Motor neuron (in vitro differentiated cells): ENCODE data around the gene PPP6R3. TPM values are rescaled to one million over a fixed set of nuclear protein-coding genes. Genes with fewer than 3 reads are reported as not detected.

ENCODE experiments used
- ATAC-seq, 8 experiments: fragments of 200-7000 bp; cut with Tn5 transposase; replicated peaks in 6 of 8; 2 replicates each; pipeline ENCODE4 v1.8.0; 2021; ENCODE audit warnings: mild to moderate bottlenecking in 8 of 8, moderate library complexity in 8 of 8
- H3K27ac ChIP-seq, 2 donors: fragments of 250-450 bp; sonication (Bioruptor Pico); 2 replicates each; pipeline ENCODE4 v1.9.0; 2021; ENCODE audit warnings: antibody characterized with exemption in 2 of 2, mild to moderate bottlenecking in 2 of 2, moderate library complexity in 1 of 2
- H3K4me1 ChIP-seq, 2 donors: fragments of 250-450 bp; sonication (Bioruptor Pico); replicated peaks in 1 of 2; 2 replicates each; pipeline ENCODE4 v1.6.1; 2021; ENCODE audit warnings: antibody characterized with exemption in 2 of 2, mild to moderate bottlenecking in 2 of 2, moderate library complexity in 1 of 2
- H3K4me3 ChIP-seq, 5 donors: fragments of 250-450 bp; sonication (Bioruptor Pico); 2 replicates each; pipeline ENCODE4 v1.9.0; 2021; ENCODE audit warnings: antibody characterized with exemption in 5 of 5, mild to moderate bottlenecking in 5 of 5, moderate library complexity in 4 of 5
- WGBS, 10 experiments: fragments of 450-650 bp; shearing (Covaris generic); methylation state at CpG; one replicate each; pipeline ENCODE4 v1.0.0; 2022; 5-methylcytosine and 5-hydroxymethylcytosine counted together
- in situ Hi-C, 9 experiments: fragments of 400-800 bp; cut with MboI; loops; one replicate each; pipeline ENCODE4 v1.15.0; 2021; ENCODE audit warnings: low sequenced_read_pairs in 9 of 9, low pct_unique_long_range_greater_than_20kb in 2 of 9; ENCODE audit not compliant: unreplicated experiment in 9 of 9
- total RNA-seq, 8 experiments: library from RNA; unstranded; fragments of 300-600 nt; gene quantifications; 2 replicates each; pipeline versions ENCODE4 v1.2.3 to v1.2.4, GENCODE V29; 2022

Gene PPP6R3
- total RNA-seq, 8 experiments from 2014 or later: 49.1 to 142 (median 65.7) TPM

DNA sequence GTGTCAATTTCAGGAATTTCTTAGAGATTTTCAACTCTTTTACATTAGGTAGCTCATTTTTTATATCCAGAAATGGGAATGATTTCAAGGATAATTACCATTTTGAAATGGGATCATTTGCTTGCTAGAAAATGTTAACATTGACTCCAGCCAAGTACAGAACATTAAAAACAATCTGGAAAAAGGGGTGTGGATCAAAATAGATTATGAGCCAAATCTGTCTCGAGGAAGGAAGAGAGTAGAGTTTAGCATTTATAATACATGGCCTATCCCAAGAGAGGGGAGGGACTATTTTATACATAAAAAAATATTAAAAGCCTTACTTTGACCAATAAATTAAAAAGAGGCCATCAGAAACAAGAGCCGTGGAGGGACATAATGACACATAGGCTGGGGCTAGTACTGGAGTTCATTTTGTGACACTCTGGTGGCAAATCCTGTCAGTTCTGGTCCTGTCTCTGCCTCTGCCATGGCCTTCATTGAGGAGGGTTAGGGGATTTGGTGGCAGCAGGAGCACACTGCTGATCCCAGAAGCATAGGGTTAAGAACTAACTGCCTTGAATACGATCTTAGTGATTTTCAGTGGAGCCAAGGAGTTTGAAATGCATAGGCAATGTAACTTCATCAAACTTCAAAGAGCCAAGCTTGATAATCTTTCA, 20.4 kb downstream of the PPP6R3 start:
- Histone ChIP-seq H3K4me3 (no peak overlapping the region), H3K4me1 (no peaks in the 10 kb centered on the region), H3K27ac (no peak overlapping the region)
- 18 to 100% (median 70%) methylated on average over 1 to 3 of the region's 3 CpGs; no CpG with 5 or more reads in 1 of the 10 experiments for WGBS, 10 experiments
- peak in 3 of 8 experiments; percentile 79 to 95 (median 88) for ATAC-seq
- in situ Hi-C loops: no loop called here

DNA sequence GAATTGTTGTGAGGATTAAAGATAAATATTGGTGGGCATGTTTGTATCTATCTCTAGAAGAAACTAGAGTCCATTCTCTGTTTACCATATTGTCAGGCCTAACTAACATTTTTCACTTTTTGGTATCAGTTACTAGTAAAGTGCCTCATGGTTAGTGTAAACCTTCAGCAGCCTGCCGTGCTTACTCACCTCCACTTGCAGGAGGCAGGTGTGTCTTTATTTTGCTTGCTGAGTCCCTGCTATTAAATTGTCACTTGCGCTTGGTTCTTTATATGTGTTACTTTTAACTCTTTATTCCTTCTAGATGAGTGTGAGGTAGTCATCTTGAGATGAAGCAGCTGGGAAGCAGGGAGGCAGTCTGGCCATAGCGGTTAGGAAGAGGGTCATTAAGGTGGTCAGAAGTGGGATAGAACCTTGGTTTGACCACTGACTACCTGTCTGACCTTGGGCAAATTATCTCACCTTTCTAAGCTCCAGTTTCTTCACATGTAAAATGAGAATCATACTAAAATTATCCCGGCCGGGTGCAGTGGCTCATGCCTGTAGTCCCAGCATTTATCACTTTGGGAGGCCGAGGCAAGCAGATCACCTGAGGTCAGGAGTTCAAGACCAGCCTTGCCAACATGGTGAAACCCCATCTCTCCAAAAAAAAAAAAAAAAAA, 21.2 kb downstream of the PPP6R3 start:
- no peaks in the 10 kb centered on the region for H3K4me1 ChIP-seq
- no peak overlapping the region for H3K4me3 ChIP-seq
- in situ Hi-C loops: no loop called here
- no peak overlapping the region for H3K27ac ChIP-seq
- no peak for ATAC-seq
- WGBS, 10 experiments: 69 to 97% (median 89%) methylated on average over 2 to 5 of the region's 6 CpGs; no CpG with 5 or more reads in 3 of the 10 experiments

DNA sequence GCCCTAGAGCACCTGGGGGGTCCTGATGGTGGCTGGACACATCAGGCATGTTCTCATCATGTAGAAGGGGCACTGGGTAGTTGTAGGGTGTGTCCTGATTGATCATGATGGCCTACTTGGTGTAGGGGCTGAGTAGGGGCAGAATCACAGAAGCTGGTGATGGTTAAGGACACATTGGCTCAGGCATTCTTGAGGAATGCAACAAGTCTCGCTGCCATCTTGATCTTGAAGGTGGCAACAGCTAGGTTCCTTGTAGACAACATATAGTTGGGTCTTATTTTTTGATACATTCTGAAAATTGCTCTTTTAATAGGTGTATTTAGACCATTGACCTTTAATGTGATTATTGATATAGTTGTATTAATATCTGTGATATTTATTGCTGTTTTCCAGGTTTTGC, 28.1 kb downstream of the PPP6R3 start:
- Histone ChIP-seq H3K4me1 (no peaks in the 10 kb centered on the region), H3K4me3 (no peak overlapping the region), H3K27ac (no peak overlapping the region)
- WGBS, 10 experiments: 83 to 100% (median 100%) methylated on average over 1 of the region's 1 CpG; no CpG with 5 or more reads in 5 of the 10 experiments
- no peak for ATAC-seq
- in situ Hi-C loops: no loop called here

DNA sequence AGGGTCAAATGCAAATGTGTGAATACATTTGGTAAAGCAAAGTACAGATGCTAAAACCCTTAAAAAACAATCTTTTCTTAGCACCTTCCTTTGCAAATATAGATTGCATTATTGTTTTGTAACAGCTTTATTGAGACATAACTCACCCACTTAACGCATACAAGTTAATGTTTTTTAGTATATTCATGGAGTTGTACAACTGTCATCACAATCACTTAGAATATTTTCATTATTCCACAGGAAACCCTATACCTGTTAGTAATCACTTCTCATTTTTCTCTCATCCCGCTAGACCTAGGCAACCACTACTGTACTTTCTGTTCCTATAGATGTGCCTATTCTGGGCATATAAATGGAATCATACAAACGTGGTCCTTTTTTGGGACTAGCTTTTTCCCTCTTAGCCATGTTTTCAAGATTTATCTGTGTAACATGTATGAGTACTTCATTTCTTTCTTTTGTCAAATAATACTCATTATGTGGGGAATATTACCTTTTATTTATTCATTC, 34.7 kb downstream of the PPP6R3 start:
- 67 to 100% (median 92%) methylated on average over 1 to 3 of the region's 3 CpGs for WGBS, 10 experiments
- H3K4me3 ChIP-seq: no peak overlapping the region
- H3K27ac ChIP-seq: no peak overlapping the region
- peak in 2 of 8 experiments; percentile 55 to 70 for ATAC-seq
- in situ Hi-C loops: no loop called here
- peaks cover 0 to 7% of the 10 kb centered on the region in 2 donors for H3K4me1 ChIP-seq

- no peak overlapping the region for H3K27ac ChIP-seq
- in situ Hi-C loops: no loop called here
- no peak for ATAC-seq
Observed at GRCh38 chr11:68495872-68496271, 35.3 kb downstream of the PPP6R3 start.

DNA sequence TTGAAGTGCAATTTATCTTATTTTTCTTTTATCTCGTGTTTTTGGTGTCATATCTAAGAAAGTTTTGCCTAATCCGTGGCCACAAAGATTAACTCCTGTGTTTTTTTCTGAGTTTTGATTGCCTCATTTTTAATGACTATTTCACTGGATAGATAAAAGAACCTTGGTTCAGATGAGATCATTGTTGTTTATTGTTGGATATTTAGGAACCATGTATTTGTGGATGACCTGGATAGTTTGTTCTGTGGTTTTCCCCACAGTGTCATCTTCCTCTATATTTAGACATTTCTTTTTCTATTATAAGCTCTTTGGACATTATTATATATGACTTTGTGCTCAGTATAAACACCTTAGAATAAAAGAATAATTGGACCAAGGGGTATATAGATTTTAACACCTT, 37.2 kb downstream of the PPP6R3 start:
- H3K4me3 ChIP-seq: no peak overlapping the region
- in situ Hi-C loops: no loop called here
- H3K27ac ChIP-seq: no peak overlapping the region
- H3K4me1 ChIP-seq: peaks cover 0 to 7% of the 10 kb centered on the region in 2 donors
- 69 to 100% (median 95%) methylated on average over 1 to 2 of the region's 2 CpGs; no CpG with 5 or more reads in 1 of the 10 experiments for WGBS, 10 experiments
- no peak for ATAC-seq

More at GRCh38 chr11:68495872-68496271, 35.3 kb downstream of the PPP6R3 start:
- no peak overlapping the region for H3K4me3 ChIP-seq
- 81 to 100% (median 96%) methylated on average over 1 to 3 of the region's 3 CpGs; no CpG with 5 or more reads in 2 of the 10 experiments for WGBS, 10 experiments
- peaks cover 0 to 7% of the 10 kb centered on the region in 2 donors for H3K4me1 ChIP-seq

DNA sequence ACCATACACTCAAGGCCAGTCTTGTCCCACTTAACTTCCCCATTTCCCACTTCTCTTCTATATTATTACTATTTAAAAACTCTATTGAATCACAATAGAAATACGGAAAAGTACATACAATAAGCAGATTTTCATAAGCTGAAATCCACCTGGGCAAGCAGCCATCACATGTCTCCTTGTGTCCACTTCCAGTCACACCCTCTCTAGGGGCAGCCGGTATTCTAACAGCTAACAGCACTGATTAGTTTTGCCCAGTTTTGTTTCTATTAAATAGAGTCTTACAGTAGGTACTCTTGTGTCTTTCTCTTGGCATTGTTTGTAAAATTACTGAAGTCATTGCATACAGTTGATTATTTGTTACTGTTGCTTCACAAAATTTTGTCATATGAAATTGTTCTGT, 37.8 kb downstream of the PPP6R3 start:
- Histone ChIP-seq H3K4me3 (no peak overlapping the region), H3K27ac (no peak overlapping the region), H3K4me1 (peaks cover 0 to 7% of the 10 kb centered on the region in 2 donors)
- in situ Hi-C loops: no loop called here
- no peak for ATAC-seq
- 0 to 100% (median 74%) methylated on average over 1 to 2 of the region's 2 CpGs for WGBS, 10 experiments

- peak in 2 of 8 experiments; percentile 11 to 55 for ATAC-seq
- H3K4me1 ChIP-seq: peaks cover 0 to 7% of the 10 kb centered on the region in 2 donors
- WGBS, 10 experiments: 36 to 100% (median 83%) methylated on average over 1 to 10 of the region's 11 CpGs
- no peak overlapping the region for H3K27ac ChIP-seq
- H3K4me3 ChIP-seq: no peak overlapping the region
- in situ Hi-C loops: no loop called here
Observed at GRCh38 chr11:68498903-68499883, 38.6 kb downstream of the PPP6R3 start.

- Histone ChIP-seq H3K4me3 (no peak overlapping the region), H3K4me1 (peaks cover 0 to 7% of the 10 kb centered on the region in 2 donors), H3K27ac (no peak overlapping the region)
- 33 to 100% (median 97%) methylated on average over 1 to 2 of the region's 2 CpGs; no CpG with 5 or more reads in 4 of the 10 experiments for WGBS, 10 experiments
- in situ Hi-C loops: no loop called here
- ATAC-seq: no peak
Observed at GRCh38 chr11:68500206-68500605, 39.7 kb downstream of the PPP6R3 start.

- WGBS, 10 experiments: 76 to 100% (median 92%) methylated on average over 1 to 6 of the region's 6 CpGs
- ATAC-seq: no peak
- in situ Hi-C loops: no loop called here
Observed at GRCh38 chr11:68501813-68502212, 41.3 kb downstream of the PPP6R3 start.

DNA sequence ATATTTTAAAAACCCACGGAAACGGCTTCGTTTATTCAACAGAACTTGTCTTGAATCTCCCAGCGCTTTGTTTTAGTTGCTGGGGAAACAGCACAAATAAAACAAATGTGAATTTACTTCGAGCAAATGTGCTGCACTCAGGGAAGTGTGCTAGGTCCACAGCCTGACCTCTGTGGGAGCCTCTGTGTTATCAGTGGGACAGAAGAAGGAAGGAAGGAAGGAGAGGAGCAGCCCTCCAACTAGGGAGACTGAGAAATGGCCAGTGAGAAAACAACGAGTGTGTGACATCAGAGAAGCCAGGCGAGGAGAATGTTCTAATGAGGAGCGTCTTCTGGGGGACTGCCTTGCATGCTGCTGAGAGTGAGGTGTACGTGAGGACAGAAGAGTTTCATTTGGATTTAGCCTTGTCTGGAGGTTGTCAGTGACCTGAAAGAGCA, 42.7 kb downstream of the PPP6R3 start:
- in situ Hi-C loops: no loop called here
- WGBS, 10 experiments: 36 to 93% (median 79%) methylated on average over 1 to 8 of the region's 9 CpGs; no CpG with 5 or more reads in 1 of the 10 experiments
- ATAC-seq: peak in 3 of 8 experiments; percentile 35 to 79 (median 55)
- H3K27ac ChIP-seq: no peak overlapping the region
- no peak overlapping the region for H3K4me3 ChIP-seq
- H3K4me1 ChIP-seq: peaks cover 0 to 6% of the 10 kb centered on the region in 2 donors

More at GRCh38 chr11:68501813-68502212, 41.3 kb downstream of the PPP6R3 start:
- Histone ChIP-seq H3K4me1 (peaks cover 0 to 7% of the 10 kb centered on the region in 2 donors), H3K27ac (no peak overlapping the region), H3K4me3 (no peak overlapping the region)

- Histone ChIP-seq H3K4me1 (peaks cover 0 to 3% of the 10 kb centered on the region in 2 donors), H3K4me3 (no peak overlapping the region), H3K27ac (no peak overlapping the region)
- 89 to 100% (median 96%) methylated on average over 1 to 3 of the region's 3 CpGs; no CpG with 5 or more reads in 4 of the 10 experiments for WGBS, 10 experiments
- no peak for ATAC-seq
- in situ Hi-C loops: no loop called here
Observed at GRCh38 chr11:68503792-68504191, 43.2 kb downstream of the PPP6R3 start.
